H1 (cell line): ENCODE measurements around the gene ARHGDIG. TPM values are rescaled to one million over a fixed set of nuclear protein-coding genes. Genes with fewer than 3 reads are reported as not detected.

Source experiments
- ATF2 ChIP-seq: IDR thresholded peaks from 2 replicates; pipeline ENCODE4 v1.6.1; 2012; ENCODE audit warnings: low read length, inconsistent platforms
- BACH1 ChIP-seq: IDR thresholded peaks from 2 replicates; pipeline ENCODE4 v1.6.1; 2012; ENCODE audit warnings: low read length, improper control_type of control experiment
- JUN ChIP-seq: IDR thresholded peaks from 2 replicates; pipeline ENCODE4 v1.6.1; 2011; ENCODE audit warnings: low read depth, mild to moderate bottlenecking, improper control_type of control experiment, low read length
- SAP30 ChIP-seq: fragments of 300-600 bp; sonication (generic); IDR thresholded peaks from 2 replicates; pipeline ENCODE4 v1.7.1; 2012; ENCODE audit warnings: low read length, moderate library complexity, mild to moderate bottlenecking, inconsistent platforms; ENCODE audit not compliant: insufficient read depth, insufficient replicate concordance
- TEAD4 ChIP-seq: IDR thresholded peaks from 2 replicates; pipeline ENCODE4 v1.6.1; 2012; ENCODE audit warnings: low read depth, low read length, inconsistent platforms, mixed read lengths
- polyA plus RNA-seq, 7 experiments: library from polyadenylated mRNA; depleted of rRNA in 3 of 7; stranded (reverse) in 5 of 7; unstranded in 2 of 7; fragments of >200 nt in 5 of 7; fragments of 200-250 nt in 2 of 7; gene quantifications; 1 replicate in 5 of 7; 2 replicates in 1 of 7; 4 replicates in 1 of 7; pipeline versions ENCODE4 v1.2.1 to v1.2.3, GENCODE V29; 2011 to 2013; ENCODE audit warnings: missing spikeins in 2 of 7, mixed read lengths in 2 of 7
- total RNA-seq: library from RNA; stranded (reverse); fragmentation: NEBNext Ultra II Directional; extraction: Animal tissue kit (Norgen Biotek cat#: 25700); gene quantifications from 2 replicates; pipeline ENCODE4 v1.2.1, GENCODE V29; 2021

Gene ARHGDIG
- total and polyA plus RNA-seq, 2 of the 8 experiments (the other 6 are each of a cell fraction or from before 2014, with no cell fraction given), result 1.2 to 2.9 TPM

GRCh38 chr16:281660-282255 lies 1.4 kb downstream of the ARHGDIG start (continued):
- TF ChIP-seq ATF2, result no peak
- TF ChIP-seq JUN, result no peak
- TF ChIP-seq TEAD4, result no peak
- TF ChIP-seq SAP30, result no peak
- no peak for TF ChIP-seq BACH1
